Suppressor macrophage treated with lipopolysaccharide for 1 hour (primary cell): ENCODE data around the gene SPIRE1.
"Not testable (repeated sequence)": the region's sequence is repeated elsewhere in the genome, so short reads cannot be mapped to it uniquely, and the experiment has no call there.

Experiments used
- DNase-seq, 3 donors: peaks; one replicate each; pipeline ENCODE4 v3.0.0-alpha.2; 2020 to 2022

Gene SPIRE1

GRCh38 chr18:12645751-12646203, 12.1 kb downstream of the SPIRE1 start:
- no peak for DNase-seq

- peak; percentile 53 to 60 (median 55) for DNase-seq
Measured at GRCh38 chr18:12645254-12645653, 12.7 kb downstream of the SPIRE1 start.

GRCh38 chr18:12643756-12644155, 14.2 kb downstream of the SPIRE1 start:
- DNase-seq, result peak in 1 of 3 donors; percentile 26

- peak in 1 of 3 donors; percentile 0 for DNase-seq
Measured at GRCh38 chr18:12640881-12641200, 17.1 kb downstream of the SPIRE1 start.

- peak in 1 of 3 donors; percentile 8 for DNase-seq
Measured at GRCh38 chr18:12639990-12640880, 17.7 kb downstream of the SPIRE1 start.

GRCh38 chr18:12638644-12639124, 19.2 kb downstream of the SPIRE1 start:
- no peak for DNase-seq

GRCh38 chr18:12637901-12638643, 19.8 kb downstream of the SPIRE1 start:
- DNase-seq, result no peak

- DNase-seq, result no peak
Measured at GRCh38 chr18:12637393-12637792, 20.5 kb downstream of the SPIRE1 start.

GRCh38 chr18:12631831-12632477, 26.0 kb downstream of the SPIRE1 start:
- peak in 1 of 3 donors; percentile 11 for DNase-seq

GRCh38 chr18:12630136-12630535, 27.8 kb downstream of the SPIRE1 start:
- no peak for DNase-seq

- peak in 1 of 3 donors; percentile 20 for DNase-seq
Measured at GRCh38 chr18:12628706-12629702, 28.9 kb downstream of the SPIRE1 start.

- DNase-seq, result not testable (repeated sequence)
Measured at GRCh38 chr18:12627199-12627598, 30.7 kb downstream of the SPIRE1 start.

- no peak for DNase-seq
Measured at GRCh38 chr18:12625241-12625640, 32.7 kb downstream of the SPIRE1 start.

GRCh38 chr18:12621742-12622306, 36.1 kb downstream of the SPIRE1 start:
- peak in 1 of 3 donors; percentile 11 for DNase-seq

GRCh38 chr18:12615748-12616147, 42.2 kb downstream of the SPIRE1 start:
- DNase-seq, result no peak

GRCh38 chr18:12608301-12608700, 49.6 kb downstream of the SPIRE1 start:
- DNase-seq, result no peak

GRCh38 chr18:12606592-12607315, 51.2 kb downstream of the SPIRE1 start:
- DNase-seq, result peak; percentile 74 to 96 (median 95)

- DNase-seq, result peak in 1 of 3 donors; percentile 6
Measured at GRCh38 chr18:12604445-12605007, 53.4 kb downstream of the SPIRE1 start.

GRCh38 chr18:12599966-12600365, 57.9 kb downstream of the SPIRE1 start:
- DNase-seq, result no peak

- DNase-seq, result no peak
Measured at GRCh38 chr18:12599543-12599942, 58.4 kb downstream of the SPIRE1 start.
